ENCODE measurements around the gene ATF4.
"Not testable (repeated sequence)": the region's sequence is repeated elsewhere in the genome, so short reads cannot be mapped to it uniquely, and the experiment has no call there.

GRCh38 chr22:39507021-39507420 lies 13.3 kb upstream of the ATF4 start:
- not testable (repeated sequence) for TF ChIP-seq CTCF, POLR2A (IDR thresholded peaks at IDR 0.05)

All from body of pancreas (tissue), 4 donors.